GM18867 (cell line): Measurements from ENCODE around the gene ABHD4.
A peak's percentile ranks its signal among the peaks of the same experiment; 100 is the strongest.
"Not testable (repeated sequence)": the region's sequence is repeated elsewhere in the genome, so short reads cannot be mapped to it uniquely, and the experiment has no call there.

Experiments
- ATAC-seq: cut with Tn5 transposase; IDR thresholded peaks from one replicate; pipeline ENCODE4 v1.9.1; 2021; ENCODE audit warnings: mild to moderate bottlenecking, moderate library complexity; ENCODE audit not compliant: unreplicated experiment

The ABHD4 gene

GRCh38 chr14:22598099-22598895 is at the start of gene ABHD4:
Gene ABHD4, plus strand, starts transcription at chr14:22598300. Its CDS starts 7 bp downstream, at chr14:22598307.
- peak; percentile 78 for ATAC-seq

- ATAC-seq: no peak
These were observed 48.7 kb upstream of the ABHD4 start for GRCh38 chr14:22549324-22549962.

GRCh38 chr14:22549981-22550673 is 48.0 kb upstream of the ABHD4 start:
- peak; percentile 59 for ATAC-seq

GRCh38 chr14:22551605-22551997 is 46.5 kb upstream of the ABHD4 start:
- no peak for ATAC-seq

- ATAC-seq: no peak
These were observed 45.9 kb upstream of the ABHD4 start for GRCh38 chr14:22552001-22552826.

GRCh38 chr14:22552827-22553076 is 45.3 kb upstream of the ABHD4 start:
- no peak for ATAC-seq

GRCh38 chr14:22553445-22553844 is 44.7 kb upstream of the ABHD4 start:
- no peak for ATAC-seq

GRCh38 chr14:22553861-22554497 is 44.1 kb upstream of the ABHD4 start:
- ATAC-seq: not testable (repeated sequence)

- no peak for ATAC-seq
These were observed 43.4 kb upstream of the ABHD4 start for GRCh38 chr14:22554498-22555383.

- peak; percentile 4 for ATAC-seq
These were observed 42.6 kb upstream of the ABHD4 start for GRCh38 chr14:22555384-22556011.

GRCh38 chr14:22556021-22556989 is 41.8 kb upstream of the ABHD4 start:
- ATAC-seq: peak; percentile 72

GRCh38 chr14:22556990-22557623 is 41.0 kb upstream of the ABHD4 start:
- ATAC-seq: peak; percentile 32

GRCh38 chr14:22557846-22558220 is 40.3 kb upstream of the ABHD4 start:
- ATAC-seq: no peak

GRCh38 chr14:22558221-22558913 is 39.7 kb upstream of the ABHD4 start:
- no peak for ATAC-seq

GRCh38 chr14:22559041-22559440 is 39.1 kb upstream of the ABHD4 start:
- no peak for ATAC-seq

- no peak for ATAC-seq
These were observed 37.3 kb upstream of the ABHD4 start for GRCh38 chr14:22560662-22561365.

GRCh38 chr14:22561366-22561660 is 36.8 kb upstream of the ABHD4 start:
- ATAC-seq: no peak
